Esophagus squamous epithelium (tissue), 5 donors: ENCODE results near the gene KDM5C. TPM values are rescaled to one million over a fixed set of nuclear protein-coding genes. Genes with fewer than 3 reads are reported as not detected.
A peak's percentile ranks its signal among the peaks of the same experiment; 100 is the strongest.

Source experiments
- DNase-seq: peaks from one replicate; lab custom pipeline; 2025; lab: John Stamatoyannopoulos, UW
- H3K27ac ChIP-seq, 4 donors: fragments of 200-600 bp; sonication (generic); one replicate each; pipeline ENCODE4 v1.5.1; 2016 to 2019; ENCODE audit warnings: mild to moderate bottlenecking in 1 of 4
- H3K27me3 ChIP-seq, 4 donors: fragments of 200-600 bp; sonication (generic); 1 replicate in 3 of 4; 2 replicates in 1 of 4; pipeline versions ENCODE4 v1.5.1 to v1.6.0; 2017 to 2021; ENCODE audit warnings: antibody characterized with exemption in 1 of 4
- H3K36me3 ChIP-seq, 3 donors: fragments of 200-600 bp; sonication (generic); one replicate each; pipeline ENCODE4 v1.5.1; 2016 to 2019
- H3K4me1 ChIP-seq, 3 donors: fragments of 200-600 bp; sonication (generic); one replicate each; pipeline ENCODE4 v1.5.1; 2017 to 2019
- H3K4me3 ChIP-seq, 4 donors: fragments of 200-600 bp; sonication (generic); 1 replicate in 3 of 4; 2 replicates in 1 of 4; pipeline ENCODE4 v1.5.1; 2016 to 2019; ENCODE audit warnings: mild to moderate bottlenecking in 2 of 4, moderate library complexity in 1 of 4
- H3K9me3 ChIP-seq, 3 donors: fragments of 200-600 bp; sonication (generic); one replicate each; pipeline ENCODE4 v1.5.1; 2016 to 2019
- CTCF ChIP-seq, 6 experiments: fragments of 450-650 bp in 4 of 6; fragments of 200-600 bp in 2 of 6; sonication (generic) in 2 of 6; IDR thresholded peaks; one replicate each; pipeline ENCODE4 v1.5.1; 2016 to 2019; ENCODE audit warnings: antibody characterized with exemption in 6 of 6, mild to moderate bottlenecking in 4 of 6, moderate library complexity in 4 of 6
- POLR2A ChIP-seq, 4 donors: fragments of 450-650 bp; IDR thresholded peaks; one replicate each; pipeline ENCODE4 v1.6.1; 2017; ENCODE audit warnings: antibody characterized with exemption in 4 of 4, mild to moderate bottlenecking in 4 of 4, moderate library complexity in 3 of 4
- WGBS, 2 donors: methylation state at CpG; one replicate each; pipeline ENCODE4 v1.1.5; 2018; 5-methylcytosine and 5-hydroxymethylcytosine counted together
- intact Hi-C: fragments of 100-400 bp; cut with DNase I; formaldehyde crosslinking; loops from one replicate; pipeline ENCODE4 v1.15.0; 2022
- total RNA-seq, 4 donors: library from RNA; depleted of rRNA; stranded (reverse); fragments of >200 nt; gene quantifications; one replicate each; pipeline ENCODE4 v1.1.0, GENCODE V29; 2016
- donor health status: DM: yes; HTN: yes; CAD: no.

Gene KDM5C
- total RNA-seq, 4 donors from 2014 or later = 74.2 to 108 (median 80.2) TPM

GRCh38 chrX:53246231-53246630 is 21.2 kb upstream of the KDM5C start:
- Histone ChIP-seq H3K4me1 (no peaks in the 10 kb centered on the region), H3K36me3 (peaks cover 0 to 65% (median 0%) of the 10 kb centered on the region in 3 donors), H3K27ac (no peak overlapping the region), H3K9me3 (no peaks in the 10 kb centered on the region), H3K27me3 (no peaks in the 10 kb centered on the region), H3K4me3 (no peak overlapping the region)
- DNase-seq = no peak
- 73% methylated on average over 2 of the region's 2 CpGs; no CpG with 5 or more reads in 1 of the 2 donors for WGBS, 2 donors
- intact Hi-C loops = no loop called here
- TF ChIP-seq CTCF (IDR thresholded peaks at IDR 0.05) (no peak), POLR2A (IDR thresholded peaks at IDR 0.05) (no peak)

- intact Hi-C loops = no loop called here
- no peak for DNase-seq
- no peaks in the 10 kb centered on the region for H3K9me3 ChIP-seq
- H3K4me3 ChIP-seq = no peak overlapping the region
- H3K27me3 ChIP-seq = no peaks in the 10 kb centered on the region
- no peaks in the 10 kb centered on the region for H3K4me1 ChIP-seq
- TF ChIP-seq POLR2A (IDR thresholded peaks at IDR 0.05) = no peak
- peak in 3 of 6 experiments; percentile 7 to 16 (median 13) for TF ChIP-seq CTCF (IDR thresholded peaks at IDR 0.05)
- 46 to 56% methylated on average over 1 of the region's 1 CpG for WGBS, 2 donors
- peaks cover 0 to 62% (median 0%) of the 10 kb centered on the region in 3 donors for H3K36me3 ChIP-seq
- H3K27ac ChIP-seq = no peak overlapping the region
Measured at GRCh38 chrX:53244610-53245009, 19.6 kb upstream of the KDM5C start.

- TF ChIP-seq CTCF (IDR thresholded peaks at IDR 0.05) (no peak), POLR2A (IDR thresholded peaks at IDR 0.05) (no peak)
- Histone ChIP-seq H3K4me1 (no peaks in the 10 kb centered on the region), H3K27ac (no peak overlapping the region), H3K4me3 (no peak overlapping the region), H3K9me3 (no peaks in the 10 kb centered on the region), H3K27me3 (no peaks in the 10 kb centered on the region), H3K36me3 (peaks cover 0 to 71% (median 0%) of the 10 kb centered on the region in 3 donors)
- intact Hi-C loops = no loop called here
- 76 to 90% methylated on average over 4 of the region's 4 CpGs for WGBS, 2 donors
- DNase-seq = no peak
Measured at GRCh38 chrX:53242310-53242709, 17.3 kb upstream of the KDM5C start.

GRCh38 chrX:53241558-53241957 is 16.6 kb upstream of the KDM5C start:
- intact Hi-C loops = no loop called here
- Histone ChIP-seq H3K36me3 (peaks cover 0 to 71% (median 0%) of the 10 kb centered on the region in 3 donors), H3K9me3 (no peaks in the 10 kb centered on the region), H3K4me1 (no peaks in the 10 kb centered on the region), H3K27ac (no peak overlapping the region), H3K4me3 (no peak overlapping the region), H3K27me3 (no peaks in the 10 kb centered on the region)
- no peak for DNase-seq
- TF ChIP-seq POLR2A (IDR thresholded peaks at IDR 0.05) (no peak), CTCF (IDR thresholded peaks at IDR 0.05) (no peak)
- WGBS, 2 donors = 76% methylated on average over 7 of the region's 7 CpGs; no CpG with 5 or more reads in 1 of the 2 donors

- WGBS, 2 donors = 73 to 87% methylated on average over 4 to 6 of the region's 6 CpGs
- intact Hi-C loops = no loop called here
- no peak for DNase-seq
Measured at GRCh38 chrX:53239474-53239873, 14.5 kb upstream of the KDM5C start.

More at GRCh38 chrX:53239474-53239873, 14.5 kb upstream of the KDM5C start:
- no peak overlapping the region for H3K4me3 ChIP-seq
- H3K9me3 ChIP-seq = no peaks in the 10 kb centered on the region
- no peak for TF ChIP-seq CTCF (IDR thresholded peaks at IDR 0.05)
- TF ChIP-seq POLR2A (IDR thresholded peaks at IDR 0.05) = no peak
- H3K4me1 ChIP-seq = no peaks in the 10 kb centered on the region
- H3K27ac ChIP-seq = no peak overlapping the region
- peaks cover 0 to 86% (median 0%) of the 10 kb centered on the region in 3 donors for H3K36me3 ChIP-seq
- H3K27me3 ChIP-seq = no peaks in the 10 kb centered on the region
